NB4 (cell line): Measurements from ENCODE around the gene IMMP2L.

Source experiments
- CTCF ChIP-seq: IDR thresholded peaks from one replicate; pipeline ENCODE4 v1.5.1; 2012; ENCODE audit warnings: low read depth, low read length
- MAX ChIP-seq: IDR thresholded peaks from 2 replicates; pipeline ENCODE4 v1.6.1; 2011; ENCODE audit warnings: low read depth, low read length
- POLR2A ChIP-seq: IDR thresholded peaks from 2 replicates; pipeline ENCODE4 v1.6.1; 2011; ENCODE audit warnings: mild to moderate bottlenecking; ENCODE audit not compliant: insufficient read length; ENCODE audit errors: extremely low read depth

GRCh38 chr7:111486472-111487142, 75.7 kb downstream of the IMMP2L start:
- TF ChIP-seq CTCF: peak; percentile 70
- TF ChIP-seq MAX: no peak
- no peak for TF ChIP-seq POLR2A
